UCSD-AML1 (cell line): ENCODE data around the gene CPN2.

Source experiments
- DNase-seq: peaks from one replicate; lab custom pipeline; 2025; ENCODE audit not compliant: unreplicated experiment; lab: John Stamatoyannopoulos, UW

CPN2 gene

DNA sequence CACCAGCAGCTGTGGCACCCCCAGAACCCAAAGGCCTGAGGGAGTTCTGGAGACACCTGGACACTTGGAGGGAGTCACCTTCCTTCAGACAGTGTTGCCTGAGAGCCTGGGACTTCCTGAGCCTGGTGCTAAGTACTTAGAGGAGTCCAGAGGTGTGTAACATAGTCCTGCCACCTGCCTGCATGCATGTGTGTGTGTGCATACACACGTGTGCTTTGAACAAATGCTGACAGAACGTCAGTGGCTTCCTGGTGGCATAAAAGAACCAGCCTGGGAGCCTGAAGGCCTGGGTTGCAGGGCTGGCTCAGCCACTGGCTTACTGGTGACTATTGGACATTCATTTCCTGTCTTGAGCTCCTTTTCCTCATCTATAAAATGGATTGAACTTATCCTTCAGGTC, 3.2 kb upstream of the CPN2 start:
- no peak for DNase-seq

GRCh38 chr3:194352667-194353246, 1.6 kb upstream of the CPN2 start:
- no peak for DNase-seq

DNA sequence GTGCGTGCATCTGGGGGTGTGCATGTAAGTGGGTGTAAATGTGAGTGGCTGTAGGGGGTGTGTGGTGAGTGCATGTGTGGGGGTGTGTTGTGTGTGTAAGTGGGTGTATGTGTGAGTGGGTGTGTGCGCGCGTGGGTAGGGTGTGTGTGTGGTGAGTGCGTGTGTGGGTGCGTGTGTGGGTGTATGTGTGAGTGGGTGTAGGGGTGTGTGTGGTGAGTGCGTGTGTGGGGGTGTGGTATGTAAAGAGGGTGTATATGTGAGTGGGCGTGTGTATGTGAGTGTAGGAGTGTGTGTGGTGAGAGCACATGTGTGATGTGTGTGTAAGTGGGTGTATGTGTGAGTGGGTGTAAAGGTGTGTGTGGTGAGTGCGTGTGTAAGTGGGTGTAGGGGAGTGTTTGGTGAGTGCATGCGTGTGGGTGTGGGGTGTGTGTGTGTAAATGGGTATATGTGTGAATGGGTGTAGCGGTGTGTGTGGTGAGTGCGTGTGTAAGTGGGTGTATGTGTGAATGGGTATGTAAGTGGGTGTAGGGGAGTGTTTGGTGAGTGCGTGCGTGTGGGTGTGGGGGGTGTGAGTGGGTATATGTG, 916 bp upstream of the CPN2 start:
- no peak for DNase-seq

DNA sequence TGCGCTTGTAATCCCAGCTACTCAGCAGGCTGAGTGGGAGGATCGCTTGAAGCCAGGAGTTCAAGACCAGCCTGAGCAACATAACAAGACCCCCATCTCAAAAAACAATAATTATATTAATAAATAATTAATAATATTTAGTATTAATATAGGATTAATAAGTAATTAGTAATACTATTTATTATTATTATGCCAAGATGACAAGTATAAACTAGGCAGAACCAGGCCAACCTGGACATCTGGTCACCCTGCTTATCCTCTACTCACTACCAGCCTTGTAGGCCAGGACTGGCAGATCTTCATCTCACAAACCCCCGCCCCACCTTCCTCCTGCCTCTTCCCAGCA, 429 bp downstream of the CPN2 start:
- DNase-seq, result no peak

DNA sequence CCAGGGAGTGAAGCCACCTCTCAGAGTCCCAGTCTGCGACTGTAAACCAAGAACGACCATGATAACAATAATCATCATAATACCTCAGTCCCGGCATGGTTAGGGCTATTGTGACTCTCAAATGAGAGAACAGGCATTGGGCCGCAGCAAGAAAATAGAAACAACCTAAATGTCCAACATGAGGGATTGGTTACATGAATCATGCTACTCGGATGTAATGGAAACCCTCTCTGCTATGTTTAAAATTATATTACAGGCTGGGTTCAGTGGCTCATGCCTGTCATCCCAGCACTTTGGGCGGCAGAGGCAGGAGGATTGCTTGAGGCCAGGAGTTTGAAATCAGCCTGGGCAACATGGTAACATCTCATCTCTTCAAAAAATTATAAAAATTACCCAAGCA, 2.8 kb downstream of the CPN2 start:
- no peak for DNase-seq

DNA sequence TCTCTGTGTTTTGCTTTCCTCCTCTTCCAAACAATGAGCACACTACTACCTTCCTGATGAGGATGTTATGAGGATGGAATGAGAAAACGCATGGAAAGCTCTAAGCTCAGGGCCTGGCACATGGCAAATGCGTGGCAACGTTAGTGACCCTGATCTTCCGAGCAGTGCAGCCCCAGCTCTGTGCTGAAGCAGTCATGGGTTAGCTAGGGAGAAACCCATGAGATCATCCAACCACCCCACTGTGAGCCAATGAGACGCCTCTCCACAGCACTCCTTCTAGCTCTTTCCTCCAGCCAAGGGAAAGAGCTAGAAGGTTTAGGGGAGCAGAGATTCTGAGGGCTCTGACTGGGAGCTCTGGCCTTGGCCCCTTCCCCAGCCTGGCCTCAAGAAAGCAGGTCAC, 4.5 kb downstream of the CPN2 start:
- DNase-seq, result no peak

- DNase-seq, result no peak
Observed at GRCh38 chr3:194346035-194346434, 5.1 kb downstream of the CPN2 start.

DNA sequence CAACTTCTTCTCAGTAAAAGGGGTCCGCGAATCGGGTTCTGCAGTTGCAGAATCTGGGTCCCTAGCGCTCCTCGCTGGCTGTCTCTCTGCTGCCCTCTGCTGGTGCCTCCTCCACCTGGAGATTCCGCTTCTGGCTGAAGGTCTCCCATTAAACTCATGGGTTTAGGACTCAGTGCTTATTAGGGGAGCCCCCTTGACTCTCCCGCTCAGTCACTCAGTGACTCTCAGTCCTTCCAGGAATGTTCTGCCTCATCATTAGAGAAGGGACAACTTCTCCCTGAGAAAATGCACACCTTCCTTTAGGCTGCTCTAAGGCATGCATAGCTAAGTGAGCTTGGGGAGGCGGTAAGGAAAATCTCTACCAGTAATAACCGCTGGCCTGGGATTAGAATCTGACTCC, 7.1 kb downstream of the CPN2 start:
- DNase-seq, result peak; percentile 60

- DNase-seq, result no peak
Observed at GRCh38 chr3:194343561-194343893, 7.6 kb downstream of the CPN2 start.

GRCh38 chr3:194342861-194343560, 8.1 kb downstream of the CPN2 start:
- no peak for DNase-seq

DNA sequence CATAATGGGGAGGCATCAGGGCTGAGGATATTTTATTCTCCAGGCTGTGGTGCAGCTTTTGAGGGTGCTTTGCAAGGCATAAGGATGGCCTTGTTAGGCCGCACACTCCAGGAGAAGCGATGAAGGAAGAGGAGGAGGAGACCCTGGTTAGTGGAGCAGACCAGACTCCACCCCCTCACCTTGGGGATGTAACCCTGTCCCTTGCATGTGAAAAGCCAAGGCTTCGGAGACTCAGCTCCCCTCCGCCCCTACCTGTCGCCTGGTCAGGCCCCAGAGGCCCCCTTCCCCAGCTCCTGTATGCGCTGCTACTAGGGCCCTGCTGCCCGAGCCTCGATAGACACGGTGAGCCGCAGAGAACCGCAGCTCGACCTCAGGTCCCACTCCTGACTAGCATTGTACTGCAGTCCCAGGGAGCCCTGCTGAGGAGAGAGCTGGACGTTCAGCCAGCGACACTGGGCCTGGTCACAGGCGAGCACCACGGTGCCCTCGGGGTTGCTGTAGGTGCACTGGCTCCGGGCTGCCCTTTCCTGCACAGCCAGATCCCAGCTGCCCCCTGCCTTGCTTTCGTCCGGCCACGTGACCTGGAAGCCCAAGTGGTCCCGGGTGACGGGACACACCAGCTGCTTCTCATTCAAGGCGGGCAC, 10.2 kb downstream of the CPN2 start:
- no peak for DNase-seq

GRCh38 chr3:194339840-194340239, 11.3 kb downstream of the CPN2 start:
- no peak for DNase-seq

DNA sequence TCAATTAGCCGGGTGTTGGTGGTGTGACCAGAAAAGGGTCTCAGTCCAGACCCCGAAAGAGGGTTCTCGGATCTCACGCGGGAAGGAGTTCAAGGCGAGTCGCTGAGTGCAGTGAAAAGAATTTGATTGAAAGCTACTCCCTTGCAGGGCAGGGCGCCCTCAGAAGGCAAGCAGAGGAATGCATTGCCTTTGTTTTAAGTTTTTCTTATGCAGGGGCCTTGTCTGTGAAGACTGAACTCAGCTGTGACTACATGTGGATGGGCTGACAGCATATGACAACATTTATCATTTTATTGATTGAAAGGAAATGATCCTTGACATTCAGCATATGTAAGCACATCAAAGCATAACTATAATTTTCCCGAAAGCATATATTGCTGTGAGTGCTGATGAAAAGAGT, 11.8 kb downstream of the CPN2 start:
- no peak for DNase-seq

- DNase-seq, result no peak
Observed at GRCh38 chr3:194337965-194338753, 13.0 kb downstream of the CPN2 start.

DNA sequence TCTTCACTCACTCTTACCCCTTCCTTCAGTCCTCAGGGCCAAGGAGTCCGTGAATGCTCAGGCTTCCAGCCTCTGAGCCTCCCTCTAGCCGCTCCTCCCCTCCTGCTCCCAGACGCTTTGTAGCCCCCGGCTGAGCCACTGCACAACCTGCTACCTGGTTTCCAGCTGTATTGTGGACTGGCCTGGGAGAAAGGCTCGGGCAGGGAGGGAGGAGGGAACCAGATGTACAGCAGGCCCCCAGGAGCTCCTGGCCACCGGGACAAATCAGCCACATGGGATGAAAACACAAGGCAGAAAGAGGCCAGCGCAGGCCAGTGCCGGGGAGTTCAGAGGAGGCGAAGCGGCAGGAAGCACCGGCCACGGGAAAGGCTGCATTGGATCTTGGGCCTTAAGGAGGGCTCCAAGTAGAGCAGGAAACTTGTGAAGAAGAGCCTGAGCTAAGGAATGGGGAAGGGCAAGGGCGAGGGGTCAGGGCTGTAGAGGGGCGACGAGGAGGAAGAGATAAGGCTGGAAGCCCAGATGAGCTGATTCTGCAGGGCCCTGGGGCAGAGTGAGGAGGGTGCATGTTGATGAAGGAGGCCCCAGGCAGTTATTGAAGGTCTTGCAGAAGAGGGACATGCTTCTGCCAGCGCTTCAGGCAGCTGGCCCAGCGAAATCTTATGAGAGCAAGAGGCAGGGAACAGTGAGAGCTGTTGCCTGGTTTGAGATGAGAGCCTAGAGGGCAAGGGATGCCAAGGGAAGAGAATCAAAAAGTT, 14.3 kb downstream of the CPN2 start:
- DNase-seq, result no peak

DNA sequence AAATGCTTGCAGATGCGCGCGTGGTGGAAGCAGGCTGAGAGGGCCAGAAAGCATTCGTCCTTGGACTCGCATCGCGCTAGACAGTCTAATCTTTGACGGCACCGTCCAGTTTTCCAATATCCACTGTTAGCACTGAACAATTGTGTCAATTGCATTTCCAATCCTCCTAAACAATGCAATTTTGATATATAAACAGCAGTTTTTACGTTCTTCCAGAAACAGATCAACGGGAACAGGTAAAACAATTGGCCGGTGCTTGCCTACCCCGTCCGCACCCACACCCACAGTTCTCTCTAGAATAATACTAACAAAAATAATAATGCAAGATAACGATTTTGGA, 17.2 kb downstream of the CPN2 start:
- no peak for DNase-seq

GRCh38 chr3:194333212-194333980, 17.7 kb downstream of the CPN2 start:
- no peak for DNase-seq

- DNase-seq, result no peak
Observed at GRCh38 chr3:194332858-194333211, 18.3 kb downstream of the CPN2 start.

- no peak for DNase-seq
Observed at GRCh38 chr3:194330579-194330978, 20.5 kb downstream of the CPN2 start.

- no peak for DNase-seq
Observed at GRCh38 chr3:194330160-194330559, 21.0 kb downstream of the CPN2 start.

DNA sequence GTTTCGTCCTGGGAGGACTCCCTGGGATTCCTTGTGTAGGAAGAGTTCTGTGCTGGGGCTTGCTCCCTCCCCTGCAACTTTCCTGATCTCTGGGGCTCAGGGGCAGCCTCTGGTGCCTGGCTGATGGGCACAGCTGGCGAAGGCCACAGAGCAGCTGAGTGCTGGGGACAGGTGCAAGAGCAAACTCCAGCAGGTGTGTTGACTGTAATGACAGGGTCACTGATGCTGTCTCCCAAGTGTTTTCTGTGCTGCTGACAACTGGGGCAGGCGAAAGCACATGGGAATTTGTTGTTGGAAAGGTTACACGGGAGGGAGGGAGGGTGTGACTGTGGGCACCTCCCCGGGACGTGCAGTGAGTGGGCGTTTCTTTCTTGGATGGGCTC, 21.6 kb downstream of the CPN2 start:
- DNase-seq, result no peak
